DMS153 (cell line): ENCODE data around the gene CDADC1.

ENCODE experiments used
- DNase-seq: peaks from one replicate; lab custom pipeline; 2025; lab: John Stamatoyannopoulos, UW

The CDADC1 gene

GRCh38 chr13:49247643-49248621, at the start of gene CDADC1:
Gene CDADC1 (plus strand): TSS chr13:49247925. CDS start chr13:49248038, 113 bp downstream.
- DNase-seq: peak; percentile 84

GRCh38 chr13:49206641-49207040, 41.1 kb upstream of the CDADC1 start:
- no peak for DNase-seq

GRCh38 chr13:49208619-49209018, 39.1 kb upstream of the CDADC1 start:
- no peak for DNase-seq

GRCh38 chr13:49210114-49210513, 37.6 kb upstream of the CDADC1 start:
- no peak for DNase-seq

- DNase-seq: no peak
Observed at GRCh38 chr13:49210669-49211068, 37.1 kb upstream of the CDADC1 start.

- DNase-seq: no peak
Observed at GRCh38 chr13:49213539-49213938, 34.2 kb upstream of the CDADC1 start.

GRCh38 chr13:49213997-49214916, 33.5 kb upstream of the CDADC1 start:
- no peak for DNase-seq

GRCh38 chr13:49214917-49215376, 32.8 kb upstream of the CDADC1 start:
- DNase-seq: peak; percentile 55

- DNase-seq: no peak
Observed at GRCh38 chr13:49216334-49216733, 31.4 kb upstream of the CDADC1 start.

GRCh38 chr13:49217962-49218492, 29.7 kb upstream of the CDADC1 start:
- no peak for DNase-seq

GRCh38 chr13:49218493-49219051, 29.2 kb upstream of the CDADC1 start:
- no peak for DNase-seq

- no peak for DNase-seq
Observed at GRCh38 chr13:49219647-49220035, 28.1 kb upstream of the CDADC1 start.

GRCh38 chr13:49220036-49220855, 27.5 kb upstream of the CDADC1 start, which contains the start of gene MLNR:
Gene MLNR (plus strand): TSS chr13:49220338. CDS start chr13:49220338, 0 bp downstream.
- DNase-seq: no peak

- DNase-seq: no peak
Observed at GRCh38 chr13:49220856-49221589, 26.7 kb upstream of the CDADC1 start.

- DNase-seq: no peak
Observed at GRCh38 chr13:49221590-49221965, 26.1 kb upstream of the CDADC1 start.

GRCh38 chr13:49225223-49226042, 22.3 kb upstream of the CDADC1 start:
- DNase-seq: peak; percentile 9

- DNase-seq: no peak
Observed at GRCh38 chr13:49226613-49227012, 21.1 kb upstream of the CDADC1 start.

GRCh38 chr13:49234741-49235140, 13.0 kb upstream of the CDADC1 start:
- no peak for DNase-seq

GRCh38 chr13:49235856-49236431, 11.8 kb upstream of the CDADC1 start:
- DNase-seq: no peak
